Activated T-helper 1 cell treated with anti-CD3 and anti-CD28 coated beads, Interleukin-12 subunit alpha, Interleukin-12 subunit beta, Interleukin-2, Interleukin-4 antibody, amounts not matched to agents 30 ng/mL and 10 ng/mL and 1 ng/mL, durations not matched to agents 14 hours and 24 hours and 36 hours (primary cell): Measurements from ENCODE around the gene CRYGD. TPM values are rescaled to one million over a fixed set of nuclear protein-coding genes. Genes with fewer than 3 reads are reported as not detected.

Experiments
- DNase-seq: peaks from one replicate; pipeline ENCODE4 v3.0.0; 2021; ENCODE audit warnings: low spot score
- H3K27ac Mint-ChIP-seq: one replicate; pipeline ENCODE4 v1.8.0; 2021; ENCODE audit warnings: mild to moderate bottlenecking, mixed read lengths
- H3K27me3 Mint-ChIP-seq: one replicate; pipeline ENCODE4 v1.8.0; 2022; ENCODE audit warnings: mild to moderate bottlenecking, moderate library complexity, mixed read lengths; ENCODE audit not compliant: insufficient read depth
- H3K36me3 Mint-ChIP-seq: one replicate; pipeline ENCODE4 v1.8.0; 2021; ENCODE audit warnings: low read depth, mixed read lengths
- H3K4me1 Mint-ChIP-seq: one replicate; pipeline ENCODE4 v1.8.0; 2021; ENCODE audit warnings: low read depth, mixed read lengths
- H3K4me3 Mint-ChIP-seq: one replicate; pipeline ENCODE4 v1.8.0; 2021; ENCODE audit warnings: mild to moderate bottlenecking, moderate library complexity, mixed read lengths
- H3K9me3 Mint-ChIP-seq: one replicate; pipeline ENCODE4 v1.8.0; 2021; ENCODE audit warnings: mixed read lengths
- intact Hi-C: fragments of 100-400 bp; cut with micrococcal nuclease; formaldehyde crosslinking; loops from one replicate; pipeline ENCODE4 v1.15.1; 2024
- total RNA-seq: library from RNA; stranded (reverse); gene quantifications from 2 replicates; pipeline ENCODE4 v1.2.3, GENCODE V29; 2022

CRYGD gene
- total RNA-seq, 1 donor from 2014 or later = not detected

DNA sequence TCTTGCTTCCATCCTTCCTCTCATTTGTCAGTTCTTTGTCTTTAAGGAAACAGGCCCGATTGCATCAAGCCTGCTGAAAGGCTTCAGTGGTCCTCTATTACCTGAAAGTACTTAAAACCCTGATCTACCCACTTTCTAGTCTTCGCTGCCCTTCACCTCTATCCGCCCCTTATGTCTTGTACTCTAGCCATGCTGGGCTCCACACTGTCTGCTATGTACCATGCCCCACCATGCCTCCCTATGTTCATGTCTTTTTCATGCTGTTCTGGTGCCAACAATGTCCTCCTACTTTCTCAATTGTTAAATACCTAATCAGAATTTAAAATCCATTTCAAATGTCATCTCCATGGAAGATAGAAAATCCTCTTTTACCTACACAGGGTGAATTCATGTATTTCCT, 28.2 kb downstream of the CRYGD start:
- Mint-ChIP-seq H3K4me1 (no peaks in the 10 kb centered on the region), H3K27ac (no peak overlapping the region), H3K4me3 (no peak overlapping the region), H3K27me3 (peaks cover 2% of the 10 kb centered on the region), H3K36me3 (no peaks in the 10 kb centered on the region), H3K9me3 (no peaks in the 10 kb centered on the region)
- intact Hi-C loops = no loop called here
- DNase-seq = no peak

GRCh38 chr2:208093128-208093527, 31.2 kb downstream of the CRYGD start:
- H3K27ac Mint-ChIP-seq = no peak overlapping the region
- no peaks in the 10 kb centered on the region for H3K27me3 Mint-ChIP-seq
- H3K36me3 Mint-ChIP-seq = no peaks in the 10 kb centered on the region
- DNase-seq = no peak
- intact Hi-C loops = no loop called here
- H3K4me1 Mint-ChIP-seq = no peaks in the 10 kb centered on the region
- no peaks in the 10 kb centered on the region for H3K9me3 Mint-ChIP-seq
- H3K4me3 Mint-ChIP-seq = no peak overlapping the region

DNA sequence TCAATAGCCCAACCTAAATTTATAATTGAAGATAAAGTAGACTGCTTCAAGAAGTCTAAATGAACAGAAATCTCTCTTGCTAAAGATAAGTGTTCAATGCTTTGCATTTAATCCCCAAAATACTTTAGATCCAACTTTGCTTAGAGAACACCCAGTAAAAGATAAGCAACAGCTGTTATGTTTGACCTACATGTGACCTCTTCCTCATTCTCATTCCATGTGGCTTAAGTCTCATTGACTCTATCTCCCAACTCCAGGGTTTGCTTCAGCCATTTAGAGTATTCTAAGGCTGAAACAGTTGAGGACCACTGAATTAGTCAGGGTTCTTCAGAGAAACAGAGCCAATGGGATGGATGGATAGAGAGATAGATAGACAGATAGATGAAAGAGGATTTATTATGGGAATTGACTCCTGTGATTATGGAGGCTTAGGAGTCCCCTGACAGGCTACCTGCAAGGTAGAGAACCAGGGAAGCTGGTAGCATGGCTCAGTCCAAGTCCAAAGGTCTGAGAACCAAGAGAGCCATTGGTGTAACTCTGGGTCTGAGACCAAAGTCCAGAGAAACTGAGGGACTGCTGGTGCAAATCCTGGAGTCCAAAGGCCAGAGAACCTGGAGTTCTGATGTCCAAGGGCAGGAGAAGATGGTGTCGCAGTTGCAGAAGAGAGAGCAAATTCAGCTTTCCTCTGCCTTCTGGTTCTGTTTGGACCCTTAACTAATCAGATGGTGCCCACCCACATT, 32.1 kb downstream of the CRYGD start:
- H3K27ac Mint-ChIP-seq = no peak overlapping the region
- no peak overlapping the region for H3K4me3 Mint-ChIP-seq
- H3K4me1 Mint-ChIP-seq = no peaks in the 10 kb centered on the region
- no peaks in the 10 kb centered on the region for H3K27me3 Mint-ChIP-seq
- no peak for DNase-seq
- H3K36me3 Mint-ChIP-seq = no peaks in the 10 kb centered on the region
- intact Hi-C loops = no loop called here
- H3K9me3 Mint-ChIP-seq = no peaks in the 10 kb centered on the region

DNA sequence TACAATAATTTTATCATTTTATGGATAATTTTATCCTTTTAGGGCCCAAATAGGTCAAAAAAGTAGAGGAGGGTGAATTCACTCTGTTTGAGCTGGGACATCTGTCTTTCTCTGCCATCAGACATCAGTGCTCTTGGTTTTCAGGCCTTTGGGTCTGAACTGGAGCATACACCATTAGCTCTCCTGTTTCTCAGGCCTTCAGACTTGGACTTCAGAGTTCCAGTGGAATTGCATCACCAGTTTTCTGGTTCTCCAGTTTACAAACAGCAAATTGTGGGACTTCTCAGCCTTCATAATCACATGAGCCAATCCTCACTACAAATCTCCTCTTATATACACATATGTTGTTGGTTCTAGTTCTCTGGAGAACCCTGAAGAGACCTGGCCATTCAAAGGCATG, 33.9 kb downstream of the CRYGD start:
- H3K27me3 Mint-ChIP-seq = peaks cover 2% of the 10 kb centered on the region
- no peaks in the 10 kb centered on the region for H3K4me1 Mint-ChIP-seq
- no peaks in the 10 kb centered on the region for H3K36me3 Mint-ChIP-seq
- DNase-seq = no peak
- H3K4me3 Mint-ChIP-seq = no peak overlapping the region
- intact Hi-C loops = no loop called here
- H3K9me3 Mint-ChIP-seq = no peaks in the 10 kb centered on the region
- no peak overlapping the region for H3K27ac Mint-ChIP-seq

GRCh38 chr2:208086029-208086428, 38.3 kb downstream of the CRYGD start:
- Mint-ChIP-seq H3K27ac (no peak overlapping the region), H3K4me3 (no peak overlapping the region), H3K27me3 (peaks cover 10% of the 10 kb centered on the region), H3K4me1 (no peaks in the 10 kb centered on the region), H3K36me3 (no peaks in the 10 kb centered on the region), H3K9me3 (no peaks in the 10 kb centered on the region)
- DNase-seq = no peak
- intact Hi-C loops = no loop called here

DNA sequence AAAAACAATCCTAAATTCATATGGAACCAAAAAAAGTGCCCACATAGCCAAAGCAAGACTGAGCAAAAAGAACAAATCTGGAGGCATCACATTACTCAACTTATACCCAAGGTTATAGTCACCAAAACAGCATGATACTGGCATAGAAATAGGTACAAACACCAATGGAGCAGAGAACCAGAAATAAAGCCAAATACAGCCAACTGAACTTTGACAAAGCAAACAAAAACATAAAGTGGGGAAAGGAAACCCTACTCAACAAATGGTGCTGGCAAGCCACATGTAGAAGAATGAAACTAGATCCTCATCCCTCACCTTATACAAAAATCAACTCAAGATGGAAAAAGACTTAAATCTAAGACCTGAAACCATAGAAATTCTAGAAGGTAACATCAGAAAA, 40.5 kb downstream of the CRYGD start:
- no peaks in the 10 kb centered on the region for H3K36me3 Mint-ChIP-seq
- no peak overlapping the region for H3K4me3 Mint-ChIP-seq
- no peak for DNase-seq
- H3K9me3 Mint-ChIP-seq = no peaks in the 10 kb centered on the region
- H3K27me3 Mint-ChIP-seq = peaks cover 15% of the 10 kb centered on the region
- intact Hi-C loops = no loop called here
- no peaks in the 10 kb centered on the region for H3K4me1 Mint-ChIP-seq
- H3K27ac Mint-ChIP-seq = no peak overlapping the region

GRCh38 chr2:208077276-208077675, 47.0 kb downstream of the CRYGD start:
- Mint-ChIP-seq H3K9me3 (no peaks in the 10 kb centered on the region), H3K36me3 (no peaks in the 10 kb centered on the region), H3K27me3 (peaks cover 10% of the 10 kb centered on the region), H3K27ac (no peak overlapping the region), H3K4me1 (no peaks in the 10 kb centered on the region), H3K4me3 (no peak overlapping the region)
- intact Hi-C loops = no loop called here
- DNase-seq = no peak

- Mint-ChIP-seq H3K36me3 (no peaks in the 10 kb centered on the region), H3K27me3 (peaks cover 6% of the 10 kb centered on the region), H3K4me1 (no peaks in the 10 kb centered on the region), H3K9me3 (no peaks in the 10 kb centered on the region), H3K4me3 (no peak overlapping the region), H3K27ac (no peak overlapping the region)
- no peak for DNase-seq
- intact Hi-C loops = no loop called here
These were observed 49.5 kb downstream of the CRYGD start for GRCh38 chr2:208074610-208075356.

DNA sequence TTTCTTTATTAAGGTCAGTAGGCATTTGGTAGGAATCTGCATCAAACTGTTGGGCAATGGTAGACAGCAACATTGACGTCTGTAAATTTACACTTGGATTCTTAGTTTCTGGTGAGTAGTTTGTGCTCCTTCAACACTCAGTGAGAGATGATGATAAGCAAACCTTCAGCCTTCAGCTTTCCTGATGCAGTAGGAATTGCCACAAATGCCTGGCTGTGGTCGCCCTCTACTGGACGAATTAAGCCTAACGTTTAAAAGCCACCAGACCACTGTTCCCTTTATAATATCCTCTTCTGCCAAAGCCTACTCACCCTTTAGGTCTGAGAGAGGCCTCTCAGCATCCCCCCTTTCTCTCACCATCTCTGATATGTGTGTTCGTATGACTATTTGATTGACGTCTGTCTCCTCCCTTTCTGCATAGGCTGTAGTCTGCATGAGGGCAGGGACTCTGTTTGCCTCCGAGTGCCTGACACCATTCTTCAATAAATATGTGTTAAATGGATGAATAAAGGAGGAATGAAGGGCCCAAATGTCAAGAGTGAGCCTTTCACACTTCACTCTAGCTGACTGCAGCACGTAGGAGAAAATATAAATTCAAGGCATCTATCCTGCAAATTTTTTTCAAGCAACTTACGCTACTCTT, 52.0 kb downstream of the CRYGD start:
- Mint-ChIP-seq H3K27ac (no peak overlapping the region), H3K4me1 (no peaks in the 10 kb centered on the region), H3K27me3 (peaks cover 5% of the 10 kb centered on the region), H3K36me3 (no peaks in the 10 kb centered on the region), H3K4me3 (no peak overlapping the region), H3K9me3 (no peaks in the 10 kb centered on the region)
- intact Hi-C loops = loop anchor here (1.0 kb wide), 3 partner anchors 32 to 1379 kb away; no protein-coding TSS in a partner anchor
- peak; percentile 19 for DNase-seq

Other genes starting within 250 kb of the CRYGD start
- gene PLEKHM3, start 99.0 kb downstream of the CRYGD start, total RNA-seq = 6.4 and 7.3 TPM in 2 replicates
- gene CRYGC, start 5.3 kb upstream of the CRYGD start, total RNA-seq = not detected in 2 replicates
- not detected in 2 replicates for gene CRYGB, start 21.6 kb upstream of the CRYGD start, total RNA-seq
- gene CRYGA, start 39.1 kb upstream of the CRYGD start, total RNA-seq = not detected in 2 replicates
- not detected in 2 replicates for gene C2orf80, start 65.5 kb upstream of the CRYGD start, total RNA-seq
- 23.8 and 23.9 TPM in 2 replicates for gene IDH1, start 130.5 kb upstream of the CRYGD start, total RNA-seq
- 28.7 and 33.5 TPM in 2 replicates for gene PIKFYVE, start 141.7 kb upstream of the CRYGD start, total RNA-seq